Left lung (tissue), 10 donors: ENCODE measurements around the gene UCHL1. TPM values are rescaled to one million over a fixed set of nuclear protein-coding genes. Genes with fewer than 3 reads are reported as not detected.

Experiments used
- ATAC-seq: fragments of 200-7000 bp; cut with Tn5 transposase; one replicate; pipeline ENCODE4 v1.9.1; 2020; ENCODE audit warnings: moderate library complexity
- DNase-seq, 4 donors: peaks; one replicate each; pipeline ENCODE4 v3.0.0-alpha.2; 2013 to 2020
- H3K27ac ChIP-seq, 2 donors: fragments of 200-600 bp; sonication (generic) in 1 of 2; one replicate each; pipeline versions ENCODE4 v1.5.0 to v1.8.0; 2020 to 2021
- H3K27me3 ChIP-seq, 2 donors: fragments of 200-600 bp; sonication (generic) in 1 of 2; one replicate each; pipeline versions ENCODE4 v1.5.0 to v1.8.0; 2020 to 2021
- H3K36me3 ChIP-seq, 2 donors: fragments of 200-600 bp; sonication (generic) in 1 of 2; one replicate each; pipeline versions ENCODE4 v1.5.0 to v1.8.0; 2020 to 2021
- H3K4me1 ChIP-seq, 2 donors: fragments of 200-600 bp; one replicate each; pipeline ENCODE4 v1.8.0; 2021
- H3K4me3 ChIP-seq, 2 donors: fragments of 200-600 bp; sonication (generic) in 1 of 2; one replicate each; pipeline versions ENCODE4 v1.5.0 to v1.8.0; 2020 to 2021; ENCODE audit warnings: mild to moderate bottlenecking in 1 of 2
- H3K9me3 ChIP-seq, 2 donors: fragments of 200-600 bp; sonication (generic) in 1 of 2; one replicate each; pipeline versions ENCODE4 v1.5.0 to v1.8.0; 2020 to 2021
- CTCF ChIP-seq, 2 donors: fragments of 200-600 bp; sonication (generic) in 1 of 2; IDR thresholded peaks; one replicate each; pipeline versions ENCODE4 v1.5.0 to v1.8.0; 2021; ENCODE audit warnings: antibody characterized with exemption in 2 of 2
- intact Hi-C, 2 donors: fragments of 100-400 bp; cut with DNase I; formaldehyde crosslinking; loops; one replicate each; pipeline versions ENCODE4 v1.11.2 to v1.14.2; 2022
- polyA plus RNA-seq, 6 donors: library from polyadenylated mRNA; unstranded; fragments of 120-200 nt; gene quantifications; one replicate each; pipeline ENCODE4 v1.2.1, GENCODE V29; 2013; ENCODE audit not compliant: insufficient read length in 6 of 6
- total RNA-seq, 2 donors: library from RNA; stranded (reverse); fragmentation: NEBNext Ultra II Directional; extraction: Animal tissue kit (Norgen Biotek cat#: 25700); gene quantifications; one replicate each; pipeline ENCODE4 v1.2.1, GENCODE V29; 2021
- donor health status: DM: no; HTN: yes; CAD: no.
- donor health status: DM: no; HTN: no; CAD: no.

The UCHL1 gene
- total and polyA plus RNA-seq, 8 donors, result 12.3 to 31.6 (median 16.4) TPM

GRCh38 chr4:41214825-41215146, 41.9 kb upstream of the UCHL1 start:
- TF ChIP-seq CTCF (IDR thresholded peaks at IDR 0.05), result no peak
- peaks cover 0 to 64% of the 10 kb centered on the region in 2 donors for H3K27me3 ChIP-seq
- peaks cover 6 to 53% of the 10 kb centered on the region in 2 donors for H3K4me1 ChIP-seq
- H3K9me3 ChIP-seq, result no peaks in the 10 kb centered on the region
- no peaks in the 10 kb centered on the region for H3K36me3 ChIP-seq
- intact Hi-C loops, result loop anchor here in 1 of 2 donors (5.0 kb wide), 2 partner anchors 237 to 287 kb away; no protein-coding TSS in a partner anchor
- DNase-seq, result no peak
- peak overlapping the region; percentile 40 to 84 for H3K27ac ChIP-seq
- H3K4me3 ChIP-seq, result peak overlapping the region in 1 of 2 donors; percentile 75
- no peak for ATAC-seq

- peaks cover 6 to 53% of the 10 kb centered on the region in 2 donors for H3K4me1 ChIP-seq
- peaks cover 0 to 64% of the 10 kb centered on the region in 2 donors for H3K27me3 ChIP-seq
- ATAC-seq (no peak), DNase-seq (no peak)
- no peaks in the 10 kb centered on the region for H3K36me3 ChIP-seq
- intact Hi-C loops, result no loop called here
- TF ChIP-seq CTCF (IDR thresholded peaks at IDR 0.05), result no peak
- H3K4me3 ChIP-seq, result no peak overlapping the region
- H3K27ac ChIP-seq, result peak overlapping the region in 1 of 2 donors; percentile 40
- no peaks in the 10 kb centered on the region for H3K9me3 ChIP-seq
Measured at GRCh38 chr4:41215155-41215554, 41.6 kb upstream of the UCHL1 start.

- peak overlapping the region; percentile 54 to 89 for H3K27ac ChIP-seq
- peaks cover 6 to 53% of the 10 kb centered on the region in 2 donors for H3K4me1 ChIP-seq
- intact Hi-C loops, result no loop called here
- ATAC-seq (no peak), DNase-seq (no peak)
- no peak for TF ChIP-seq CTCF (IDR thresholded peaks at IDR 0.05)
- H3K9me3 ChIP-seq, result no peaks in the 10 kb centered on the region
- H3K4me3 ChIP-seq, result peak overlapping the region; percentile 50 to 64
- H3K27me3 ChIP-seq, result peaks cover 0 to 64% of the 10 kb centered on the region in 2 donors
- H3K36me3 ChIP-seq, result no peaks in the 10 kb centered on the region
Measured at GRCh38 chr4:41215969-41216293, 40.8 kb upstream of the UCHL1 start.

- intact Hi-C loops, result no loop called here
- Histone ChIP-seq H3K4me3 (peak overlapping the region; percentile 50 to 64), H3K4me1 (peaks cover 6 to 52% of the 10 kb centered on the region in 2 donors), H3K27ac (peak overlapping the region; percentile 85 to 89), H3K36me3 (no peaks in the 10 kb centered on the region), H3K9me3 (no peaks in the 10 kb centered on the region), H3K27me3 (peaks cover 0 to 63% of the 10 kb centered on the region in 2 donors)
- DNase-seq, result peak; percentile 73 to 90 (median 80)
- peak; percentile 57 for ATAC-seq
- peak in 1 of 2 donors; percentile 30 for TF ChIP-seq CTCF (IDR thresholded peaks at IDR 0.05)
Measured at GRCh38 chr4:41216294-41217019, 40.3 kb upstream of the UCHL1 start.

GRCh38 chr4:41217020-41217333, 39.8 kb upstream of the UCHL1 start:
- H3K36me3 ChIP-seq, result no peaks in the 10 kb centered on the region
- intact Hi-C loops, result no loop called here
- ATAC-seq (no peak), DNase-seq (no peak)
- H3K27me3 ChIP-seq, result peaks cover 0 to 58% of the 10 kb centered on the region in 2 donors
- H3K4me1 ChIP-seq, result peaks cover 6 to 48% of the 10 kb centered on the region in 2 donors
- H3K4me3 ChIP-seq, result peak overlapping the region; percentile 50 to 64
- peak overlapping the region; percentile 85 to 89 for H3K27ac ChIP-seq
- TF ChIP-seq CTCF (IDR thresholded peaks at IDR 0.05), result no peak
- H3K9me3 ChIP-seq, result no peaks in the 10 kb centered on the region
